ENCODE data around the gene MASP1.

Gene MASP1

GRCh38 chr3:187293516-187294430 lies 2.2 kb upstream of the MASP1 start:
- no peak for DNase-seq (ENCODE audit: low spot score)

GRCh38 chr3:187292631-187293515 lies 1.3 kb upstream of the MASP1 start:
- DNase-seq (ENCODE audit: low spot score), result no peak

- no peak for DNase-seq (ENCODE audit: low spot score)
Measured at GRCh38 chr3:187292181-187292580, 644 bp upstream of the MASP1 start.

- DNase-seq (ENCODE audit: low spot score), result no peak
Measured at GRCh38 chr3:187291001-187291511, 481 bp downstream of the MASP1 start.

- no peak for DNase-seq (ENCODE audit: low spot score)
Measured at GRCh38 chr3:187290503-187290902, 1.0 kb downstream of the MASP1 start.

GRCh38 chr3:187288855-187289605 lies 2.5 kb downstream of the MASP1 start:
- no peak for DNase-seq (ENCODE audit: low spot score)

GRCh38 chr3:187288131-187288854 lies 3.2 kb downstream of the MASP1 start:
- no peak for DNase-seq (ENCODE audit: low spot score)

GRCh38 chr3:187287256-187287655 lies 4.3 kb downstream of the MASP1 start:
- DNase-seq (ENCODE audit: low spot score), result no peak

GRCh38 chr3:187286467-187287059 lies 5.0 kb downstream of the MASP1 start:
- DNase-seq (ENCODE audit: low spot score), result no peak

- DNase-seq (ENCODE audit: low spot score), result no peak
Measured at GRCh38 chr3:187281191-187281714, 10.3 kb downstream of the MASP1 start.

GRCh38 chr3:187280644-187281043 lies 10.9 kb downstream of the MASP1 start:
- no peak for DNase-seq (ENCODE audit: low spot score)

- no peak for DNase-seq (ENCODE audit: low spot score)
Measured at GRCh38 chr3:187277129-187277462, 14.4 kb downstream of the MASP1 start.

GRCh38 chr3:187276397-187277128 lies 15.0 kb downstream of the MASP1 start:
- DNase-seq (ENCODE audit: low spot score), result no peak

- no peak for DNase-seq (ENCODE audit: low spot score)
Measured at GRCh38 chr3:187274977-187275338, 16.6 kb downstream of the MASP1 start.

- DNase-seq (ENCODE audit: low spot score), result no peak
Measured at GRCh38 chr3:187274315-187274976, 17.1 kb downstream of the MASP1 start.

GRCh38 chr3:187271582-187271981 lies 20.0 kb downstream of the MASP1 start:
- no peak for DNase-seq (ENCODE audit: low spot score)

GRCh38 chr3:187269486-187269885 lies 22.1 kb downstream of the MASP1 start:
- DNase-seq (ENCODE audit: low spot score), result no peak

GRCh38 chr3:187267306-187267705 lies 24.2 kb downstream of the MASP1 start:
- no peak for DNase-seq (ENCODE audit: low spot score)

GRCh38 chr3:187266691-187267090 lies 24.8 kb downstream of the MASP1 start:
- no peak for DNase-seq (ENCODE audit: low spot score)

All from kidney capillary endothelial cell (primary cell).